Endodermal cell (in vitro differentiated cells): ENCODE data around the gene EMILIN2. TPM values are rescaled to one million over a fixed set of nuclear protein-coding genes. Genes with fewer than 3 reads are reported as not detected.

Experiments
- DNase-seq: peaks from one replicate; pipeline ENCODE4 v3.0.0-alpha.2; 2017
- H3K27ac ChIP-seq: 2 replicates; pipeline ENCODE4 v1.5.1; 2013; ENCODE audit warnings: mild to moderate bottlenecking, low read depth, low read length, moderate library complexity
- H3K27me3 ChIP-seq: 2 replicates; pipeline ENCODE4 v1.6.1; 2013; ENCODE audit warnings: mild to moderate bottlenecking, low read length, moderate library complexity; ENCODE audit not compliant: insufficient read depth, control insufficient read depth, poor library complexity, severe bottlenecking
- H3K36me3 ChIP-seq: 2 replicates; pipeline ENCODE4 v1.7.0; 2013; ENCODE audit warnings: mild to moderate bottlenecking, low read length, moderate library complexity; ENCODE audit not compliant: control insufficient read depth, insufficient read depth
- H3K4me1 ChIP-seq: one replicate; pipeline ENCODE4 v1.7.0; 2013; ENCODE audit warnings: low read length; ENCODE audit not compliant: control insufficient read depth, insufficient read depth
- H3K4me3 ChIP-seq: 2 replicates; pipeline ENCODE4 v1.5.1; 2013; ENCODE audit warnings: mild to moderate bottlenecking, low read length, moderate library complexity
- H3K9ac ChIP-seq: 2 replicates; pipeline ENCODE4 v1.6.1; 2013; ENCODE audit warnings: mild to moderate bottlenecking, low read length, moderate library complexity; ENCODE audit not compliant: poor library complexity, severe bottlenecking; ENCODE audit errors: extremely low read depth
- H3K9me3 ChIP-seq: 2 replicates; pipeline ENCODE4 v1.6.1; 2013; ENCODE audit warnings: mild to moderate bottlenecking, low read length, moderate library complexity; ENCODE audit not compliant: control insufficient read depth
- H3K27ac Mint-ChIP-seq: 2 replicates; pipeline ENCODE4 v1.8.0; 2020; ENCODE audit warnings: mixed read lengths
- H3K27me3 Mint-ChIP-seq: 2 replicates; pipeline ENCODE4 v1.8.0; 2021; ENCODE audit warnings: mild to moderate bottlenecking, mixed read lengths; ENCODE audit not compliant: insufficient read depth
- H3K36me3 Mint-ChIP-seq: 2 replicates; pipeline ENCODE4 v1.8.0; 2020; ENCODE audit warnings: low read depth, mixed read lengths
- H3K4me1 Mint-ChIP-seq: 2 replicates; pipeline ENCODE4 v1.8.0; 2020; ENCODE audit warnings: mixed read lengths
- H3K4me3 Mint-ChIP-seq: 2 replicates; pipeline ENCODE4 v1.8.0; 2020; ENCODE audit warnings: mild to moderate bottlenecking, moderate library complexity, mixed read lengths
- H3K9me3 Mint-ChIP-seq: 2 replicates; pipeline ENCODE4 v1.8.0; 2020; ENCODE audit warnings: mild to moderate bottlenecking, mixed read lengths
- WGBS, 2 experiments: methylation state at CpG; one replicate each; pipeline versions ENCODE4 v1.1.5 to v1.1.7; 2013; ENCODE audit warnings: missing lambda C conversion rate in 2 of 2, mixed read lengths in 1 of 2; ENCODE audit not compliant: insufficient coverage in 1 of 2, insufficient read length in 1 of 2; 5-methylcytosine and 5-hydroxymethylcytosine counted together
- total RNA-seq, 2 donors: library from RNA; stranded (reverse); fragmentation: NEBNext Ultra II Directional in 1 of 2; extraction: Animal tissue kit (Norgen Biotek cat#: 25700) in 1 of 2; gene quantifications; 2 replicates in 1 of 2; 3 replicates in 1 of 2; pipeline ENCODE4 v1.2.1, GENCODE V29; 2021
- TF ChIP-seq, protein P1 (sequence below): fragments of 200-600 bp; sonication (generic); conservative IDR thresholded peaks from 2 replicates; pipeline ENCODE4 v1.5.0; 2021; ENCODE audit warnings: antibody characterized with exemption, mild to moderate bottlenecking

The EMILIN2 gene
- total RNA-seq, 2 donors from 2014 or later: 14.2 to 16.8 TPM

DNA sequence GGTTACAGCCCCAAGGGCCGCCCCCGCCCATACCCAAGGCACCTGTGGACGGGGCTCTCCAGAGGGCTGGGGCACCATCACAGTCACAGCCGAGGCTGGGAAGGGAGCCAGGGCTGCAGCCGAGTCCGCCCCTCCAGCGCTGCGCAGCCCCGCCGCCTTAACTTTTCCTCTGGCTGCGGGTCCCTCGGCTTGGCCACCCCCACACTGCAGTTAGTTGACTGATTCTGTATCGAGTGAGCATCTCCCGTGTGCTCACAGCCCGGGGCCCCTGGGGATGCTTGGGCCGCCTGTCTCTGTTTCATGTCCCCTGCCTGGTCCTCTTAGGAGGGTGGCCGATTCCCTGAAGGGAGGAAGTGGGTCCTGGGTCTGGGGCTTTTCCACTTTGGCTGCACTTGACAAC is 33.7 kb downstream of the EMILIN2 start:
- WGBS, 2 experiments: 89 to 92% methylated on average over 5 to 17 of the region's 17 CpGs
- Histone ChIP-seq H3K4me3 (no peak overlapping the region), H3K27ac (no peak overlapping the region), H3K36me3 (no peaks in the 10 kb centered on the region), H3K27me3 (no peaks in the 10 kb centered on the region), H3K4me1 (no peaks in the 10 kb centered on the region), H3K9ac (no peak overlapping the region), H3K9me3 (peaks cover under 1% of the 10 kb centered on the region)
- Mint-ChIP-seq H3K4me1 (peaks cover 3% of the 10 kb centered on the region), H3K27me3 (peaks cover 8% of the 10 kb centered on the region), H3K36me3 (no peaks in the 10 kb centered on the region), H3K4me3 (no peak overlapping the region), H3K27ac (no peak overlapping the region), H3K9me3 (no peaks in the 10 kb centered on the region)
- no peak for DNase-seq
- TF ChIP-seq, protein P1, sequence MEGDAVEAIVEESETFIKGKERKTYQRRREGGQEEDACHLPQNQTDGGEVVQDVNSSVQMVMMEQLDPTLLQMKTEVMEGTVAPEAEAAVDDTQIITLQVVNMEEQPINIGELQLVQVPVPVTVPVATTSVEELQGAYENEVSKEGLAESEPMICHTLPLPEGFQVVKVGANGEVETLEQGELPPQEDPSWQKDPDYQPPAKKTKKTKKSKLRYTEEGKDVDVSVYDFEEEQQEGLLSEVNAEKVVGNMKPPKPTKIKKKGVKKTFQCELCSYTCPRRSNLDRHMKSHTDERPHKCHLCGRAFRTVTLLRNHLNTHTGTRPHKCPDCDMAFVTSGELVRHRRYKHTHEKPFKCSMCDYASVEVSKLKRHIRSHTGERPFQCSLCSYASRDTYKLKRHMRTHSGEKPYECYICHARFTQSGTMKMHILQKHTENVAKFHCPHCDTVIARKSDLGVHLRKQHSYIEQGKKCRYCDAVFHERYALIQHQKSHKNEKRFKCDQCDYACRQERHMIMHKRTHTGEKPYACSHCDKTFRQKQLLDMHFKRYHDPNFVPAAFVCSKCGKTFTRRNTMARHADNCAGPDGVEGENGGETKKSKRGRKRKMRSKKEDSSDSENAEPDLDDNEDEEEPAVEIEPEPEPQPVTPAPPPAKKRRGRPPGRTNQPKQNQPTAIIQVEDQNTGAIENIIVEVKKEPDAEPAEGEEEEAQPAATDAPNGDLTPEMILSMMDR: no peak

DNA sequence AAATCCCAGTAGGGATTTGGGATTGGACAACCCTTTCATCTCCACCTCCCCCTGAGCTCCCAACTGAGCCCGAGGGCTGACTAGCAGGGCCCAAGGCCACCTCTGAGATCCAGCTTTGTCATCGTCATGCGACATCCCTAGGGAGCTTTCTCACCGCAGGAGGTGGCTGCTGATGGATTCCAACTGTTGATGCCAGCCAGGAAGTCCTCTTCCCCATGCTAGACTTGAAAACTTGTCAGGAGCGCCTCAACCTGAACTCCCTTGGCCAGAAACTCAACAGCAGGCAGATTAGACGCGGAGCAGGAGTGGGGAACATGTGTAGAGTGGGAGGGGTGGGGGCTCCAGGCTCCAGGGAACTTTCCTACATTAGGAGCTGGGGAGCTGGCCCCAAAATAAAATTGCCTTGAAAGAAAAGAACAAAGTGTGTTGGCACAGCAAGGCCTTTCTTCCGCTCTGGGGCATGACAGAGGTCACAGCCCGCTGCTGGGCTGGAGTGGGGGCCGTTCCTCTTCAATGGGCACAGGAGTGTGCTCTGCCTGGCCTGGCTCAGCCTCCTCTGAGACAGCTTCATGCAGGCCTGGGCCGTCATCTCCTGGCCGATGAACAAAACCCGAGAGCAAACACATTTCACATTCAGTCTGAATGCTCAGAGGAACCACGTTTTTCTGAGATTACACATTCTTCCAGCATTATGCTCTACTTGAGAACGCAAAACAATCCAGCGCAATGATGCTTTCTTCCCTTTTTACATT is 34.5 kb downstream of the EMILIN2 start:
- H3K4me1 Mint-ChIP-seq: peaks cover 3% of the 10 kb centered on the region
- H3K4me3 ChIP-seq: no peak overlapping the region
- no peak overlapping the region for H3K27ac ChIP-seq
- no peak overlapping the region for H3K9ac ChIP-seq
- H3K27ac Mint-ChIP-seq: no peak overlapping the region
- peaks cover 7% of the 10 kb centered on the region for H3K36me3 ChIP-seq
- TF ChIP-seq, protein P1: no peak
- 86 to 89% methylated on average over 12 to 16 of the region's 16 CpGs for WGBS, 2 experiments
- peaks cover 3% of the 10 kb centered on the region for H3K36me3 Mint-ChIP-seq
- H3K9me3 Mint-ChIP-seq: peaks cover 4% of the 10 kb centered on the region
- H3K4me3 Mint-ChIP-seq: no peak overlapping the region
- DNase-seq: no peak
- peaks cover 8% of the 10 kb centered on the region for H3K27me3 Mint-ChIP-seq
- H3K4me1 ChIP-seq: no peaks in the 10 kb centered on the region
- H3K9me3 ChIP-seq: peaks cover 8% of the 10 kb centered on the region
- H3K27me3 ChIP-seq: no peaks in the 10 kb centered on the region

DNA sequence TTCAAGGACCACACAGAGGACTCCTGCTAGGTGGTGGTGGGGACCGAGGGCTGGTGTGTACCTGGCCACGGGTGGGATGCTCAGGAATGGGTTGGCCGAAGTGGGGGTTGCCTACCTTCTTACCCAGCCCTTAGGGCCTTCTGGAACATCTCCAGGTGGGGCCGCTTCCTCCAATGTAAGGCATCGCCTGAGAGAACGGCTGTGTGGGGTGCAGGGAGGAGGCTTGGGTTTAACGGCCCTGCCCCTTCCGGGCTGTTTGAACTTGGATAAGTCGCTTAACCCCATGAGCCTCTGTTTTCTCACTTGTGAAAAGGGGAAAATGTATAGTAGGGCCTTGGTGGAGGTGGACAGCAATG is 35.0 kb downstream of the EMILIN2 start:
- H3K27ac Mint-ChIP-seq: no peak overlapping the region
- H3K9ac ChIP-seq: no peak overlapping the region

More for the DNA sequence above, 35.0 kb downstream of the EMILIN2 start:
- no peak for DNase-seq
- H3K27me3 Mint-ChIP-seq: peaks cover 11% of the 10 kb centered on the region
- H3K36me3 Mint-ChIP-seq: peaks cover 9% of the 10 kb centered on the region
- H3K27ac ChIP-seq: no peak overlapping the region
- 92 to 97% methylated on average over 4 to 9 of the region's 9 CpGs for WGBS, 2 experiments
- H3K4me3 Mint-ChIP-seq: no peak overlapping the region
- H3K4me1 Mint-ChIP-seq: peaks cover 3% of the 10 kb centered on the region
- TF ChIP-seq, protein P1: no peak
- H3K4me1 ChIP-seq: no peaks in the 10 kb centered on the region
- H3K36me3 ChIP-seq: peaks cover 13% of the 10 kb centered on the region
- no peak overlapping the region for H3K4me3 ChIP-seq
- H3K9me3 Mint-ChIP-seq: peaks cover 10% of the 10 kb centered on the region
- H3K9me3 ChIP-seq: peaks cover 14% of the 10 kb centered on the region
- H3K27me3 ChIP-seq: no peaks in the 10 kb centered on the region
